ENCODE data around the gene PRCC.

Gene PRCC

DNA sequence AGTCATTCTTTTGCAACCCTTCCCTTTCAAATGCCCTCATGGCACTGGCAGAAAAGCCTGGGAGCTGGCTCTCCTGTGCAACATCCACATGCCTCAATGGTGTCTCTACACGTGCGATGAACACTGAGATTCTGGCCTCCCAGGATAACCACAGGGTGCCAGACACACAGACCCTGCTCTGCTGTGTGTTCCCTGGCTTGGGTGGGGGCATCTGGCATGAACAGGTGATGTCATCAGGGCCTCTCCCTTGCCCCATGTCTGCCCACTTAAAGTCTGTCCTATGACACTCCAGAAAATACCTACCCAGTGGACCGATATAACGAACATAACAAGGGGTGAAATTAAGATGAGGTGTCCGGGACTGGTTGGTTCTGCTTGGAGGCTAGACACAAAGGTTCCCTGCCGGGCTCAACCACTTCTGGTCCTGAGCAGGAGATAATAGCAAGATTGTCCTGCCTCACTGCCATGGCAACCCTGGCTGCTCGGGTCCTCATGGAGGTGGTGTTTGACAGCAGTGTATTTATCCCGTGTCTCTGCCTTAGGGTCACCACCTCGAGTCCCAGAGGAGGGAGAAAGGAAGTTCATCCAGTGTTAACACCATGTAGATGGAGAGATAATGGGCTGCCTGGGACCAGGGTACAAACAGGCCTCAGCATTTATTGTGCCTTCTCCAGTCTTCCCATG, 72.2 kb downstream of the PRCC start:
- Histone ChIP-seq H3K27me3 (replicated peaks) (peaks cover 26% of the 10 kb centered on the region), H3K4me3 (ENCODE audit: low read depth, low read length) (no peak overlapping the region), H3K27ac (no peak overlapping the region), H3K36me3 (replicated peaks) (no peaks in the 10 kb centered on the region)
- TF ChIP-seq, protein P1, sequence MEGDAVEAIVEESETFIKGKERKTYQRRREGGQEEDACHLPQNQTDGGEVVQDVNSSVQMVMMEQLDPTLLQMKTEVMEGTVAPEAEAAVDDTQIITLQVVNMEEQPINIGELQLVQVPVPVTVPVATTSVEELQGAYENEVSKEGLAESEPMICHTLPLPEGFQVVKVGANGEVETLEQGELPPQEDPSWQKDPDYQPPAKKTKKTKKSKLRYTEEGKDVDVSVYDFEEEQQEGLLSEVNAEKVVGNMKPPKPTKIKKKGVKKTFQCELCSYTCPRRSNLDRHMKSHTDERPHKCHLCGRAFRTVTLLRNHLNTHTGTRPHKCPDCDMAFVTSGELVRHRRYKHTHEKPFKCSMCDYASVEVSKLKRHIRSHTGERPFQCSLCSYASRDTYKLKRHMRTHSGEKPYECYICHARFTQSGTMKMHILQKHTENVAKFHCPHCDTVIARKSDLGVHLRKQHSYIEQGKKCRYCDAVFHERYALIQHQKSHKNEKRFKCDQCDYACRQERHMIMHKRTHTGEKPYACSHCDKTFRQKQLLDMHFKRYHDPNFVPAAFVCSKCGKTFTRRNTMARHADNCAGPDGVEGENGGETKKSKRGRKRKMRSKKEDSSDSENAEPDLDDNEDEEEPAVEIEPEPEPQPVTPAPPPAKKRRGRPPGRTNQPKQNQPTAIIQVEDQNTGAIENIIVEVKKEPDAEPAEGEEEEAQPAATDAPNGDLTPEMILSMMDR (IDR thresholded peaks at IDR 0.05; ENCODE audit: low read depth, low read length, missing control alignments) = no peak
- DNase-seq = no peak
- in situ Hi-C loops (cut with HindIII; ENCODE audit: low pct_ligation_motif_present, low sequenced_read_pairs) = no loop called here

DNA sequence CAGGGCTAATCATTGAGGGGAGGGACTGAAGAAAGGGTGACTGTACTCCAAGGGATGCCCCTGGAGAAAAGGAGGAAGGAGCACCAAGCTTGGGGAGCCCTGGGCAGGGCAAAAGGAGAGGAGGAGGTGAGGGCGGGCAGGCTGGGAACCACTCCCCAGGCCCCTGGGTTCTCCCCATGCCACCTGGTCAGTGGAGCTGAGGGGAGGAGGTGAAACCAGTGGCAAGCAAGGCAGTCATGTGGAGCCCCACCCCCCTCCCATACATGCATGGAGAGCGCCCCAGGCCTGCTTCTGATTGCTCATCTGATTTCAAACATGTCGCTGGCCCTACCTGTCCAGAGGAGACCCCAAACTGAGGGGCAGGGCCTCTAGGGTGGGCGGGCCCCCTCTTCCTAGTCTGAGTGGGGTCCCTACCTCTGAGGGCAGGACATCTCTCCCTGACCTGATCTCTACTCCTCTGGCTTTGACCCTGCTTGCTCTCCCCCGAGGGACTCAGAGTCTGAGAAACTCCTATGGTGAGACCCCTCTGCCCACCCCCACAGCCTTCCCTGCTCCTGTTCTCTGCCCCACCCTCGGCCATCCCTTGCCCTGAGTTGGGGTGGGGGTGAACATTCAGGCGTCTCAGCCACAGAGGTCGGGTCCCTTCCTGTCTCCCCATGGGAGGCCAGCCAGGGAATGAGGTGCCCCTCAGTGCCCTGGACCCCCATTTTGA, 73.0 kb downstream of the PRCC start:
- H3K27me3 ChIP-seq (replicated peaks) = peaks cover 26% of the 10 kb centered on the region
- H3K36me3 ChIP-seq (replicated peaks) = no peaks in the 10 kb centered on the region
- H3K4me3 ChIP-seq (ENCODE audit: low read depth, low read length) = no peak overlapping the region
- no peak overlapping the region for H3K27ac ChIP-seq
- TF ChIP-seq, protein P1 (IDR thresholded peaks at IDR 0.05; ENCODE audit: low read depth, low read length, missing control alignments) = no peak
- in situ Hi-C loops (cut with HindIII; ENCODE audit: low pct_ligation_motif_present, low sequenced_read_pairs) = no loop called here
- DNase-seq = no peak

DNA sequence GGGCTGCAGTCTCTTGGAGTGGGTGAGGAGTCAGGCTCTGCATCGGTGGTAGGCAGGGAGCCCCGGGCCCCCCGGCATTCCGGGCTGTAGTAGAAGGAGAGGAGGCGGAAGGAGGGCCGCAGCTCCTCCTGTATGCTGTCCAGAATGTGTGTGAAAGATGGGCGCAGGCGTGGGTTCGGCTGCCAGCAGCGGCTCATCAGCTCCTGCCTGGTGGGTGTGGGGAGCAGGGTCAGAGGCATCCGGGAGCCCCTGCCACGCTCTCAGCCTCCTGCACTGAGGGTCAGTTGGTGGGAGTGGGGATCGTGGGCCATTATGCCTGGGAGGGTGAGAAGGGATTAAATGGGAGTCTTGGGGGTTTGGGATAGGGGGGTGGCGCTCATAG, 73.6 kb downstream of the PRCC start:
- Histone ChIP-seq H3K27me3 (replicated peaks) (peaks cover 31% of the 10 kb centered on the region), H3K27ac (no peak overlapping the region), H3K36me3 (replicated peaks) (no peaks in the 10 kb centered on the region), H3K4me3 (ENCODE audit: low read depth, low read length) (no peak overlapping the region)
- DNase-seq = no peak
- TF ChIP-seq, protein P1 (IDR thresholded peaks at IDR 0.05; ENCODE audit: low read depth, low read length, missing control alignments) = no peak
- in situ Hi-C loops (cut with HindIII; ENCODE audit: low pct_ligation_motif_present, low sequenced_read_pairs) = no loop called here

DNA sequence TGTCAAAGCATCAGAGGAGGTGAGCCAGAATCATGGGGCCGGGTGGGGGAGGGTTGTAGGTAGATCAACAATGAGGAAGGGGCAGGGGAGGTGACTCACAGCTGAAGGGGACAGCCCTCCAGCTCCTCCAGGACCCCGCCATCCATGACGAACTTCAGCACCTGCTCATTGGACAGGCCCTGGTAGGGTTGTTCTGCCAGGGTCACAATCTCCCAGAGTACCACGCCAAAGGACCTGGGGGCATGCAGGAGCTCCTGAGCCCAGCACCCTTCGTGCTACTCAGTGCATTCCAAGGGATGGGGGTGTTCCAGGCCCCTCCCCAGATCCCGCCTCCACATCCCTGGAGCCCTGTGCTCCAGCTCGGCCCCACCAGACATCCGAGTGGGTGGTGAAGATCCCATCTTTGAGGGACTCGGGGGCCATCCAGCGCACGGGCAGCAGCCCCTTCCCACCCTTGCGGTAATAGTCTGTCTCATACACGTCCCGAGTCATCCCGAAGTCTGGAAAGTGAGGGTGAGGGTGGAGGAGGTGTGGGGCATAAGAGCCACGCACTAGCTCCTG, 74.0 kb downstream of the PRCC start:
- DNase-seq = no peak
- in situ Hi-C loops (cut with HindIII; ENCODE audit: low pct_ligation_motif_present, low sequenced_read_pairs) = no loop called here
- no peaks in the 10 kb centered on the region for H3K36me3 ChIP-seq (replicated peaks)
- H3K27ac ChIP-seq = no peak overlapping the region
- TF ChIP-seq, protein P1 (IDR thresholded peaks at IDR 0.05; ENCODE audit: low read depth, low read length, missing control alignments) = no peak
- no peak overlapping the region for H3K4me3 ChIP-seq (ENCODE audit: low read depth, low read length)
- H3K27me3 ChIP-seq (replicated peaks) = peaks cover 31% of the 10 kb centered on the region

DNA sequence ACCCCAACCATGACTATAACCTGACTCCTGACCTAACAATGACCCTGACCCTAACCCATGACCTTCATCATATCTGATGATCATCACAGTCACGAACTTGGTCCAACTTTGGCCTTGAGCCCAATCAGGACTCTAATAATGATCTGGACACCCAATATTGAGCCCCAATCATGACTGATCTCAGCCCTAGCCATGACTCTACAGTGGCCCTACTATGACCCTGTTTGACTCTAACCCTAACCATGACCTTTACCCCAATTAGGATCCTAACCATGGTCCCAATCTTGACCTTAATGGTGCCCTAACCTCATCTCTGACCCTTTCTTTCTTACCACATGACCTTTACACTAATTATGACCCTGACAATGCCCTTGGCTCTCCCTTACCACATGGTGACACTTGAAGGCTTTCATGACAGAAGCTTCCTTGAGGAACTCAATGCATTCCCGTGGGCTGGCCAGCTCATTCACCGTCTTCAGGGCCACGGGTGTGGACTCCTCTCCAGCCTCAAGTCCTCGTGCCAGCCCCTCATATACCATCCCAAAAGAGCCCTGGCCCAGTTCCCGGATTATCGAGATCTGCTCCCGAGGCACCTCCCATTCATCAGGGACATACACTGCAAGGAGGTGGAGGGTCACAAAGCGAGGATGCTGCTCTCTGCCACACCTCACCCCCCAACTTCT, 75.4 kb downstream of the PRCC start:
- H3K27ac ChIP-seq = no peak overlapping the region
- TF ChIP-seq, protein P1 (IDR thresholded peaks at IDR 0.05; ENCODE audit: low read depth, low read length, missing control alignments) = no peak
- in situ Hi-C loops (cut with HindIII; ENCODE audit: low pct_ligation_motif_present, low sequenced_read_pairs) = no loop called here
- peaks cover 37% of the 10 kb centered on the region for H3K27me3 ChIP-seq (replicated peaks)
- no peak for DNase-seq
- no peak overlapping the region for H3K4me3 ChIP-seq (ENCODE audit: low read depth, low read length)
- no peaks in the 10 kb centered on the region for H3K36me3 ChIP-seq (replicated peaks)

Measured in brain microvascular endothelial cell (primary cell).